Astrocyte of the cerebellum (primary cell): ENCODE measurements around the gene FYN.

ENCODE experiments used
- DNase-seq: peaks from one replicate; pipeline ENCODE4 v3.0.0-alpha.2; 2011; ENCODE audit warnings: low read depth
- H3K4me3 ChIP-seq: 2 replicates; pipeline ENCODE4 v1.5.1; 2011; ENCODE audit warnings: mild to moderate bottlenecking, low read depth, low read length, moderate library complexity
- in situ Hi-C: cut with HindIII; loops from 2 replicates; pipeline ENCODE4 v1.10.0; 2017; ENCODE audit warnings: low sequenced_read_pairs
- TF ChIP-seq, protein P1 (sequence below): IDR thresholded peaks from 2 replicates; pipeline ENCODE4 v1.5.1; 2012; ENCODE audit warnings: low read length, low read depth, moderate library complexity, mild to moderate bottlenecking; ENCODE audit errors: missing control alignments

The FYN gene

DNA sequence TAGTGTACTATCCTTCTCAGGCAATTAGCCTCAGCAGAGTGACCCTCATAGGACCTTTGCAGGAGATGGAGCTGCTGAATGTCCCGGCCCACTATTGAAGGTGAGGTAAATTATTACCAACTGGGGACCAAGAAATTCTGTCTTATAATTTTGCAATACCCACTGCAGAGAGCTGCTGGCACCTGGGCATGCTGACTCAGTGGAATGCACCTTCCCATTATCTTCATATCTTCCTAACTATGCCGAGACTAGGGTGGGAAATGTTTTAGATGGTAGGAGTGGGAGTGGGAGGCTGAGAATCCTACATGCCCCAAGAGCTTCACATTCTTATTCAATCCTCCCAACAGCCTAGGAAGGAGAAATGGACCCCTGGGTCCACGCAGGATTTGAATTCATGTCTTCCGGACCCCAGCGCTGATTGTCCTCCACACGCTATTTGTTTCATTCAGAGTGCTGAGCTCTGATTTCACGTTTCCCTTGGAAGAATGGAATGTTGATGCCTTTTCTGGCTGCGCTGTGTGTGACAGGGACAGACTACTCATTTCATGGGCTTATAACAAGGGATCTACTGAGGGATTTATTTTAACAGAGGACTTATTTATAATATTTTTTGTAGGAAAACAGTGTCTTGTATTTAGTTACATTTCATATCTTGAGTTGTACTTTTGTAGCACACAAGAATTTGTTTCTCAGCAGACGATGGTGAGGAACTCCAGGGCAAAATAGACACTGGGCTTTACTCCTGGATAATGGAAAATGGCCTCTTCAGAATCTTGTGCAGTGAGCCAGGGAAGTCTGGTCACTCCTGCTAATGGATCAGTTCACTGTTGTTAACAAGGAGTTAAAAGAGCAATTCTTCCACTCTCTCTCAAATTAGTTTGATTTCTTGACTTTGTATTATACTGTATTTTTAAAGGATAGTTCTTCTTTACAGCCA is 66.4 kb downstream of the FYN start:
- no peak for DNase-seq
- no peak overlapping the region for H3K4me3 ChIP-seq
- TF ChIP-seq, protein P1, sequence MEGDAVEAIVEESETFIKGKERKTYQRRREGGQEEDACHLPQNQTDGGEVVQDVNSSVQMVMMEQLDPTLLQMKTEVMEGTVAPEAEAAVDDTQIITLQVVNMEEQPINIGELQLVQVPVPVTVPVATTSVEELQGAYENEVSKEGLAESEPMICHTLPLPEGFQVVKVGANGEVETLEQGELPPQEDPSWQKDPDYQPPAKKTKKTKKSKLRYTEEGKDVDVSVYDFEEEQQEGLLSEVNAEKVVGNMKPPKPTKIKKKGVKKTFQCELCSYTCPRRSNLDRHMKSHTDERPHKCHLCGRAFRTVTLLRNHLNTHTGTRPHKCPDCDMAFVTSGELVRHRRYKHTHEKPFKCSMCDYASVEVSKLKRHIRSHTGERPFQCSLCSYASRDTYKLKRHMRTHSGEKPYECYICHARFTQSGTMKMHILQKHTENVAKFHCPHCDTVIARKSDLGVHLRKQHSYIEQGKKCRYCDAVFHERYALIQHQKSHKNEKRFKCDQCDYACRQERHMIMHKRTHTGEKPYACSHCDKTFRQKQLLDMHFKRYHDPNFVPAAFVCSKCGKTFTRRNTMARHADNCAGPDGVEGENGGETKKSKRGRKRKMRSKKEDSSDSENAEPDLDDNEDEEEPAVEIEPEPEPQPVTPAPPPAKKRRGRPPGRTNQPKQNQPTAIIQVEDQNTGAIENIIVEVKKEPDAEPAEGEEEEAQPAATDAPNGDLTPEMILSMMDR: no peak
- in situ Hi-C loops: no loop called here

DNA sequence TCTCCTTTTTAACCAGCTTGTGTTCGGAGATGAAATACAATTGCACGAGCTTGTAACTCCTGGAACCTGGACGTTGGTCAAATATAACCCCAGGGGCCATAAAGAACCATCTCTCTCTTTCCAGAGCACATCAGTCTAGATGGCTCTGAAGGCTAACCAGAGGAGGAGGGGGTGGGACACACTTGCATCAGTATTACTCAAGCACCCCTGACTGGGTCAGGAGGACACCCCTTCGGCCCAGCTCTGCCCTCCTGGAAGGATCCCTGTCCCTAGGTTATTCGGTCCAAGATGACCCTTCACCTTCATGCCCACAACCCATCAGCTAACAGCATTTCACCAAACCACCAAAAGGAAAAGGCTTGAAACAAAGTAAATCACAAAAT is 67.1 kb downstream of the FYN start:
- TF ChIP-seq, protein P1: no peak
- H3K4me3 ChIP-seq: no peak overlapping the region
- in situ Hi-C loops: no loop called here
- DNase-seq: no peak

DNA sequence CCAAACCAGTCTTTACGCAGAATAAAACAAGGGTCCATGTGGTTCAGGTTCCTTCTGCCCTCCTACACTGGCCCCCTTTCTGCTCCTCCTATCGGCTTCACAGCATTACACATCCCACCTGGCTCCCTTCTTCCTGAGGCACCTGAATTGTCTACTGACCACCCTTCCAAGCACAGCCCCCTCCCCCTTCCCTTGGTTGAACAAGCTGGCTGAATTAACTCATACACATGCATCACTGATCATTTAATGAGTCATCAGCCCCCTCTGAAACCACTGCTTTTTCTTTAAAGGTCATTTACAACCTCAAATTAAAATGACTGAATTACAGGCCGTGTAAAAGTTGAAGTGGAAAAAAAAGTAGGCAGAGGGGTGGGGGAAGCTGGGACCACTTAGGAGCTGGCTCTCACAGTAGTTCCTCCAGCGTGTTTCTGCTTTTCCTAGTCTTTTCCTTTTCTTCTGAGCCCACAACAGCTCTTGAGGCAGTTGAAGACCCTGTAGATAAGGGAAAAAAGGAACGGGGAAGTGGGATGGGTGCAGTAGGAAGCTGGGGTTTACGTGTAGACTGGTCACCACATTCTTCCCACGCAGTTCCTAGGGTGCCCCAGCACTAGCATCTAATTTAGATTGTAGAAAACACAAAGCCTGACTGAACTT is 67.6 kb downstream of the FYN start:
- TF ChIP-seq, protein P1: no peak
- in situ Hi-C loops: no loop called here
- H3K4me3 ChIP-seq: no peak overlapping the region
- peak; percentile 95 for DNase-seq

DNA sequence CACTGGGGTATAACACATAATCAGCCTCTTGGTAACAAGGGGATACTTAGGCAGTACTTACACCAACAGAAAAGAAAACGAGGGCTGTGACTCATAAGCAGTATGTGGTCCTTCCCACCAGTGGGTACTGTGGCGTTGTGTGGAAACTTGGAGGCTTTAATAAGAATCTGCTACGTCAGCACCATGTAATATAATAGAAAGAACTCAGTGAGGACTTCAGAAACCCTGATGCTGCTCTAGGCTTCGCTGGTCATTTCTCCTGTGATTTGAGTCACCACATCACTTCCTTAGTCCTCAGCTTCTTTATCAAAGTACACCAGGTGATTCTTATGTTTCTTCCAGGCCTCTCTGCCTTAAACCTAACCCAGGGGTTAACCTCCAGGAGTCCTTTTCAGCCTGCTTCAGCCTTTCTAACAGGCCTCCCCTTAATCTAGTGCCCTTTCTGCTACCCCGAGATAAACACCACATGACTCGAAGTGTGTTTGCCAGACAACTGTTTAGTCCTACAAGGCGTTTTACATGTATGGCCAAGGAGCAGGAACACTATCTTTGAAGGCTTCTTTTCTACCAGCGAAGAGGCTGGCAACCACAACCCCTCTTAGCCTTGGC is 68.5 kb downstream of the FYN start:
- in situ Hi-C loops: no loop called here
- DNase-seq: peak; percentile 96
- TF ChIP-seq, protein P1: peak; percentile 35
- no peak overlapping the region for H3K4me3 ChIP-seq

DNA sequence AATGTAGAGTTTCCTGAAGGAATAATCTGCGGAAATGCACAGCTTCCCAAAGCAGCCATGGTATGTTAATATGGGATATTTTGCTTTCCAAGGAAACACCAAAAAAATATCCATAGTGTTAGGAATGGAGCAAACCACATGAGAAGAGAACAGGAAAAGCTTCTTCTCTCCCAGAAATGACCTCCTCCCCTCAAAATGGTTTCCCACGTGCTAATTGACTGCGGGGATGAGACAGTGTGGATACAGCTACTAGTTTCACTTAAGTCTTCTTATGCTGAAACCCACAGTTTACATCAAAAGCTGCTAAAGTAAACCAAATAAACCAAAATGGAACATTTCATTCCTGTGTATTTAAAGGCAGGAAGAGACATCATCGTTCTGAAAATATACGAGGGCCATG is 69.4 kb downstream of the FYN start:
- H3K4me3 ChIP-seq: no peak overlapping the region
- TF ChIP-seq, protein P1: no peak
- in situ Hi-C loops: no loop called here
- DNase-seq: peak; percentile 44

DNA sequence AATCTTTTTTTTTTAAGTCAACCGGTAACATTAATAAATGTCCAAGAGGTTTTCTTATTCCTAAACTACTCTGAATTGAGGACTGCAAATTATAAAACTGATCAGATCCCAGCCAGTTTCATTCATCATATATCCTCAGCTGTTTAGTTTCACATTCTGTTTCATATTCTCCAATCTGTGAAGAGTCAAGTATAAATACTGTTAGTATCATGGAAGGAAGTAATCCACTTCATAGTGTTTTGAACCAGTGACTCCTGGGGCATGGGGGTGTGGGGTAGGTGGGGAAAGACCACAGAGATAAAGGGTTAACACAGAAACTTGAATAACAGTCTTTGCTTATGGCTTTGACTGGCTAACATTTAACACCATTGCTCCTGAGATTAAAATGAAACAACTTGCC is 69.9 kb downstream of the FYN start:
- in situ Hi-C loops: no loop called here
- TF ChIP-seq, protein P1: no peak
- H3K4me3 ChIP-seq: no peak overlapping the region
- DNase-seq: no peak
